ENCODE results near the gene SLC25A51. TPM values are rescaled to one million over a fixed set of nuclear protein-coding genes. Genes with fewer than 3 reads are reported as not detected.

Gene SLC25A51
- total RNA-seq, 4 donors from 2014 or later: 27.5 to 43.9 (median 35.8) TPM

GRCh38 chr9:37946971-37947370 is 43.0 kb upstream of the SLC25A51 start:
- Histone ChIP-seq H3K9me3 (no peaks in the 10 kb centered on the region), H3K4me3 (no peak overlapping the region), H3K36me3 (peaks cover 0 to 71% of the 10 kb centered on the region in 2 donors), H3K27me3 (no peaks in the 10 kb centered on the region), H3K27ac (no peak overlapping the region), H3K4me1 (peaks cover 6 to 28% (median 20%) of the 10 kb centered on the region in 3 donors)
- no peak for ATAC-seq
- WGBS, 2 donors (ENCODE audit: low coverage in 1 of 2): 80 to 100% methylated on average over 2 to 4 of the region's 7 CpGs
- TF ChIP-seq CTCF (IDR thresholded peaks at IDR 0.05) (no peak), POLR2AphosphoS5 (IDR thresholded peaks at IDR 0.05) (no peak), EP300 (IDR thresholded peaks at IDR 0.05) (no peak), POLR2A (IDR thresholded peaks at IDR 0.05) (no peak)

GRCh38 chr9:37946041-37946440 is 42.1 kb upstream of the SLC25A51 start:
- Histone ChIP-seq H3K27ac (no peak overlapping the region), H3K36me3 (peaks cover 0 to 61% of the 10 kb centered on the region in 2 donors), H3K4me1 (peaks cover 6 to 28% (median 20%) of the 10 kb centered on the region in 3 donors), H3K9me3 (no peaks in the 10 kb centered on the region), H3K4me3 (no peak overlapping the region), H3K27me3 (no peaks in the 10 kb centered on the region)
- TF ChIP-seq POLR2AphosphoS5 (IDR thresholded peaks at IDR 0.05) (no peak), EP300 (IDR thresholded peaks at IDR 0.05) (no peak), POLR2A (IDR thresholded peaks at IDR 0.05) (no peak), CTCF (IDR thresholded peaks at IDR 0.05) (no peak)
- no peak for ATAC-seq
- 100% methylated on average over 1 of the region's 8 CpGs; no CpG with 5 or more reads in 1 of the 2 donors for WGBS, 2 donors (ENCODE audit: low coverage in 1 of 2)

- TF ChIP-seq POLR2AphosphoS5 (IDR thresholded peaks at IDR 0.05): no peak
- no peak for TF ChIP-seq POLR2A (IDR thresholded peaks at IDR 0.05)
- TF ChIP-seq CTCF (IDR thresholded peaks at IDR 0.05): no peak
- TF ChIP-seq EP300 (IDR thresholded peaks at IDR 0.05): no peak
- H3K4me1 ChIP-seq: peaks cover 6 to 28% (median 20%) of the 10 kb centered on the region in 3 donors
- no peaks in the 10 kb centered on the region for H3K9me3 ChIP-seq
- peaks cover 0 to 53% of the 10 kb centered on the region in 2 donors for H3K36me3 ChIP-seq
- WGBS, 2 donors (ENCODE audit: low coverage in 1 of 2): no CpG with 5 or more reads among the region's 9 CpGs
- H3K4me3 ChIP-seq: no peak overlapping the region
- no peak for ATAC-seq
- no peak overlapping the region for H3K27ac ChIP-seq
- no peaks in the 10 kb centered on the region for H3K27me3 ChIP-seq
Observed at GRCh38 chr9:37944671-37945481, 40.9 kb upstream of the SLC25A51 start.

GRCh38 chr9:37944266-37944650 is 40.3 kb upstream of the SLC25A51 start:
- peak overlapping the region in 3 of 4 donors; percentile 25 to 59 (median 27) for H3K27ac ChIP-seq
- H3K9me3 ChIP-seq: no peaks in the 10 kb centered on the region
- 100% methylated on average over 1 of the region's 7 CpGs; no CpG with 5 or more reads in 1 of the 2 donors for WGBS, 2 donors (ENCODE audit: low coverage in 1 of 2)
- no peak for TF ChIP-seq EP300 (IDR thresholded peaks at IDR 0.05)
- H3K4me3 ChIP-seq: no peak overlapping the region
- H3K27me3 ChIP-seq: no peaks in the 10 kb centered on the region
- no peak for ATAC-seq
- peaks cover 6 to 31% (median 20%) of the 10 kb centered on the region in 3 donors for H3K4me1 ChIP-seq
- peaks cover 0 to 47% of the 10 kb centered on the region in 2 donors for H3K36me3 ChIP-seq

GRCh38 chr9:37943345-37944265 is 39.7 kb upstream of the SLC25A51 start:
- H3K36me3 ChIP-seq: peaks cover 0 to 43% of the 10 kb centered on the region in 2 donors
- no peak overlapping the region for H3K4me3 ChIP-seq
- peak overlapping the region in 3 of 4 donors; percentile 25 to 59 (median 27) for H3K27ac ChIP-seq
- no peak for TF ChIP-seq POLR2A (IDR thresholded peaks at IDR 0.05)
- TF ChIP-seq POLR2AphosphoS5 (IDR thresholded peaks at IDR 0.05): peak; percentile 52
- no peak for TF ChIP-seq CTCF (IDR thresholded peaks at IDR 0.05)
- peak; percentile 37 for ATAC-seq
- H3K27me3 ChIP-seq: no peaks in the 10 kb centered on the region
- peaks cover 6 to 37% (median 20%) of the 10 kb centered on the region in 3 donors for H3K4me1 ChIP-seq
- H3K9me3 ChIP-seq: no peaks in the 10 kb centered on the region
- 10 to 35% methylated on average over 4 to 6 of the region's 12 CpGs for WGBS, 2 donors (ENCODE audit: low coverage in 1 of 2)
